Mucosa of descending colon (tissue), 3 donors: ENCODE measurements around the gene IFIT2. TPM values are rescaled to one million over a fixed set of nuclear protein-coding genes. Genes with fewer than 3 reads are reported as not detected.
"Not testable (repeated sequence)": the region's sequence is repeated elsewhere in the genome, so short reads cannot be mapped to it uniquely, and the experiment has no call there.

Experiments used
- ATAC-seq: fragments of 200-7000 bp; cut with Tn5 transposase; one replicate; pipeline ENCODE4 v1.9.1; 2020; ENCODE audit warnings: mild to moderate bottlenecking, moderate library complexity
- DNase-seq, 3 donors: peaks; one replicate each; pipeline ENCODE4 v3.0.0-alpha.2; 2020
- H3K36me3 ChIP-seq: fragments of 200-600 bp; one replicate; pipeline ENCODE4 v1.8.0; 2021; ENCODE audit warnings: low read depth, mild to moderate bottlenecking
- H3K4me1 ChIP-seq: fragments of 200-600 bp; one replicate; pipeline ENCODE4 v1.8.0; 2021; ENCODE audit warnings: low read depth, mild to moderate bottlenecking
- H3K4me3 ChIP-seq: fragments of 200-600 bp; one replicate; pipeline ENCODE4 v1.8.0; 2021; ENCODE audit warnings: mild to moderate bottlenecking
- H3K9me3 ChIP-seq: fragments of 200-600 bp; one replicate; pipeline ENCODE4 v1.8.0; 2021; ENCODE audit warnings: mild to moderate bottlenecking
- intact Hi-C, 2 donors: fragments of 100-400 bp; cut with DNase I in 1 of 2; cut with micrococcal nuclease in 1 of 2; formaldehyde crosslinking; loops; one replicate each; pipeline versions ENCODE4 v1.11.0 to v1.11.1; 2022; cut with DNase I, micrococcal nuclease
- long read RNA-seq, 2 donors: library from polyadenylated mRNA; unstranded; transcript quantifications; one replicate each; pipeline ENCODE4 v2.0.0, GENCODE V29; 2019 to 2021
- total RNA-seq, 3 donors: library from RNA; stranded (reverse); fragmentation: NEBNext Ultra II Directional in 2 of 3; extraction: Animal tissue kit (Norgen Biotek cat#: 25700) in 2 of 3; gene quantifications; one replicate each; pipeline versions ENCODE4 v1.2.1 to v1.2.4, GENCODE V29; 2021 to 2023
- TF ChIP-seq, protein P1 (sequence below): fragments of 200-600 bp; IDR thresholded peaks from one replicate; pipeline ENCODE4 v1.8.0; 2022; ENCODE audit warnings: antibody characterized with exemption, mild to moderate bottlenecking
- donor health status: DM: no; HTN: no; CAD: no; lungs with moderate emphysema.
- donor health status: DM: no; HTN: no; CAD: no.
- donor health status: DM: no; HTN: yes; CAD: no.

The IFIT2 gene, protein sequence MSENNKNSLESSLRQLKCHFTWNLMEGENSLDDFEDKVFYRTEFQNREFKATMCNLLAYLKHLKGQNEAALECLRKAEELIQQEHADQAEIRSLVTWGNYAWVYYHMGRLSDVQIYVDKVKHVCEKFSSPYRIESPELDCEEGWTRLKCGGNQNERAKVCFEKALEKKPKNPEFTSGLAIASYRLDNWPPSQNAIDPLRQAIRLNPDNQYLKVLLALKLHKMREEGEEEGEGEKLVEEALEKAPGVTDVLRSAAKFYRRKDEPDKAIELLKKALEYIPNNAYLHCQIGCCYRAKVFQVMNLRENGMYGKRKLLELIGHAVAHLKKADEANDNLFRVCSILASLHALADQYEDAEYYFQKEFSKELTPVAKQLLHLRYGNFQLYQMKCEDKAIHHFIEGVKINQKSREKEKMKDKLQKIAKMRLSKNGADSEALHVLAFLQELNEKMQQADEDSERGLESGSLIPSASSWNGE
- total RNA-seq: 1 to 10 TPM; 6.9 to 7.6 (median 7.5) TPM
- long read RNA-seq, donor 1, transcript IFIT2-201 (2 exons, 3,489 nt): major isoform, 15 of 15 reads
- long read RNA-seq, donor 1, partial matches to known transcripts: 0 of 15 reads
- long read RNA-seq, donor 1, other reads (novel, unspliced or antisense): 0 of 15 reads
- long read RNA-seq, donor 2, transcript IFIT2-201 (2 exons, 3,489 nt): major isoform, 23 of 23 reads
- long read RNA-seq, donor 2, partial matches to known transcripts: 0 of 23 reads
- long read RNA-seq, donor 2, other reads (novel, unspliced or antisense): 0 of 23 reads

DNA sequence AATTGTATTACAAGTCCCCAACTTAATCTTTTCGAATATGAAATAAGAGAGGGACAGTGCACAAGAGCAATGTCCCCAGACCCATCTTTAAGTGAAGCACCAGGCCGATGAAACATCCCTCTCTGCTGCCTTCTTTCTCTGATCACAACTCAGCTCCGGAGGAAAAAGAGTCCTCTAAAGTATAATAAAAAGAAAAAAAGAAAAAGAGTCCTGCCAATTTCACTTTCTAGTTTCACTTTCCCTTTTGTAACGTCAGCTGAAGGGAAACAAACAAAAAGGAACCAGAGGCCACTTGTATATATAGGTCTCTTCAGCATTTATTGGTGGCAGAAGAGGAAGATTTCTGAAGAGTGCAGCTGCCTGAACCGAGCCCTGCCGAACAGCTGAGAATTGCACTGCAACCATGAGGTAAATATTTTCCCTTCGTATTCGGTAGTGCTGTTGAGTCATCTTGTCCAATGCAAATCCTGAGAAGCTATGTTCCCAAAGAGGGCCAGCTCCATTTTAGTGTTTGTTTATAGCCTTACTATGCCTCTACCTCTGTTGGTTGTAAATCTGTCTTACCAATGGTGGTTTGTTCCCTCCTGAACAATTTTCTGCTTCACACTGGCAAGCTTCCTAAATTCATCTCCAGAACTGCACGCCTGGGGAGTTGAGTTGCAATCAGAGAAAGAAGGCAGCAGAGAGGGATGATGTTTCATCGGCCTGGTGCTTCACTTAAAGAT, at the start of gene IFIT2:
Gene IFIT2 (plus strand): TSS at position 326 of the 725 bp plus-strand sequence. CDS start 78 bp downstream, at position 404.
- DNase-seq (peak; percentile 40 to 59 (median 47)), ATAC-seq (peak; percentile 89)
- TF ChIP-seq, protein P1, sequence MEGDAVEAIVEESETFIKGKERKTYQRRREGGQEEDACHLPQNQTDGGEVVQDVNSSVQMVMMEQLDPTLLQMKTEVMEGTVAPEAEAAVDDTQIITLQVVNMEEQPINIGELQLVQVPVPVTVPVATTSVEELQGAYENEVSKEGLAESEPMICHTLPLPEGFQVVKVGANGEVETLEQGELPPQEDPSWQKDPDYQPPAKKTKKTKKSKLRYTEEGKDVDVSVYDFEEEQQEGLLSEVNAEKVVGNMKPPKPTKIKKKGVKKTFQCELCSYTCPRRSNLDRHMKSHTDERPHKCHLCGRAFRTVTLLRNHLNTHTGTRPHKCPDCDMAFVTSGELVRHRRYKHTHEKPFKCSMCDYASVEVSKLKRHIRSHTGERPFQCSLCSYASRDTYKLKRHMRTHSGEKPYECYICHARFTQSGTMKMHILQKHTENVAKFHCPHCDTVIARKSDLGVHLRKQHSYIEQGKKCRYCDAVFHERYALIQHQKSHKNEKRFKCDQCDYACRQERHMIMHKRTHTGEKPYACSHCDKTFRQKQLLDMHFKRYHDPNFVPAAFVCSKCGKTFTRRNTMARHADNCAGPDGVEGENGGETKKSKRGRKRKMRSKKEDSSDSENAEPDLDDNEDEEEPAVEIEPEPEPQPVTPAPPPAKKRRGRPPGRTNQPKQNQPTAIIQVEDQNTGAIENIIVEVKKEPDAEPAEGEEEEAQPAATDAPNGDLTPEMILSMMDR: no peak
- intact Hi-C loops: no loop called here
- H3K36me3 ChIP-seq: no peaks in the 10 kb centered on the region
- peaks cover 20% of the 10 kb centered on the region for H3K4me1 ChIP-seq
- H3K9me3 ChIP-seq: no peaks in the 10 kb centered on the region
- peak within 1 kb of the TSS; percentile 4 for H3K4me3 ChIP-seq

DNA sequence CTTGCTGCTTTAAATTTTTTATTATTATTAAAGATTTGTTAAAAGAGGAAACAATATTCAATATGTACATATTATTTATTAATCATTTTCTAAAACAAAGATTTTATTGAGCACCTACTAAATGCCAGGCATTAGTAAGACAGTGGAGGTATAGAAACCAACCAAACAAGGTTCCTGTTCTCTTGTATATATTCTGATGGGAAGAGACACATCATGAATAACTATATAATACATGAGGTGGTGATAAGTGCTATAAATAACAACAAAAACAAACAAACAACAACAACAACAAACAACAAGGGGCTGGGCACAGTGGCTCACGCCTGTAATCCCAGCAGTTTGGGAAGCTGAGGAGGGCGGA, 49.6 kb upstream of the IFIT2 start:
- TF ChIP-seq, protein P1: no peak
- H3K36me3 ChIP-seq: no peaks in the 10 kb centered on the region
- no peak for ATAC-seq
- intact Hi-C loops: loop anchor here (10.0 kb wide), 2 partner anchors 163 to 313 kb away; partner anchors contain the start of gene IFIT5 (in 1 of the 2)
- peaks cover 7% of the 10 kb centered on the region for H3K9me3 ChIP-seq
- no peak for DNase-seq
- no peaks in the 10 kb centered on the region for H3K4me1 ChIP-seq
- H3K4me3 ChIP-seq: no peak overlapping the region

GRCh38 chr10:89255091-89255579, 46.7 kb upstream of the IFIT2 start:
- not testable (repeated sequence) for H3K36me3 ChIP-seq, DNase-seq, ATAC-seq, H3K4me1 ChIP-seq, H3K9me3 ChIP-seq, H3K4me3 ChIP-seq
- intact Hi-C loops: loop anchor here (10.0 kb wide), 2 partner anchors 160 to 310 kb away; partner anchors contain the start of gene IFIT5 (in 1 of the 2)

DNA sequence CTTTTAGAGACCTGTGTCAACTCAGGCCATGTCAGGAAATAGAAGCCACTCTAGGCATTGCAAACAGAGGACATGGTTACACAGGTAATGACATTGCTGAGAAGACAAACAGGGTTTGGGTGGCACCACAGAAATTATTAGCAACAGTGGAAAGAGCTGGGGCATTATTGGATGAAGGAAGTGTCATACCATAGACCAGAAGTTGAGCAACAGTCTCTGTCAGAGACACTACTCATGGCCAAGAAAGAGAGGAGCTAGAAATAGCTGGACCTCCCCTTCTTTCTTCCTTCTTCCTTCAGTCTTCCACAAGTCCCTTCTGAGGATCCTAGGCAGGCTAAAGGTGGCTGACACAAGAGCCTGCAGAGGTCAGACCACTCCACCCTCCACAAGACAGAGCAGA, 46.1 kb upstream of the IFIT2 start:
- H3K9me3 ChIP-seq: peaks cover 7% of the 10 kb centered on the region
- no peaks in the 10 kb centered on the region for H3K4me1 ChIP-seq
- ATAC-seq (no peak), DNase-seq (no peak)
- no peaks in the 10 kb centered on the region for H3K36me3 ChIP-seq
- no peak overlapping the region for H3K4me3 ChIP-seq
- intact Hi-C loops: loop anchor here (10.0 kb wide), 2 partner anchors 159 to 309 kb away; partner anchors contain the start of gene IFIT5 (in 1 of the 2)
- TF ChIP-seq, protein P1: no peak

DNA sequence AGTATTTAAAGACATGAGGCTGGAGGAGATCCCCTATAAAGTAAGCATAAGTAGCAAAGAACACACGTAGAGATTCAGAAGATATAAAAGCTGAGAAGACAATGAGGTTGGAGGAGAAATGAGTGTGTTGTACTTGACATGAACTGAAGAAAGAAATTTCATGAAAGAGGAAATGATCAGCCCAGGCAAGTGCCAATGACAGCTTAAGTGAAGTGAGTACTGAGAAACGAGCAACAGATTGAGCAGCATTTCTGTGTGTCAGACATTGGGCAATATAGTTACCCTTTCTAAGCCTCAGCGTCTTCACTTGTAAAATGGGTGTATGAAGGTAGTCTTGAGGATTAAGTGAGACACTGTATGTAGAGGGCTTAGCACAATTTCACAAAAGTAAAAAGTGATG, 45.5 kb upstream of the IFIT2 start:
- no peaks in the 10 kb centered on the region for H3K4me1 ChIP-seq
- H3K4me3 ChIP-seq: no peak overlapping the region
- H3K36me3 ChIP-seq: no peaks in the 10 kb centered on the region
- TF ChIP-seq, protein P1: no peak
- ATAC-seq (no peak), DNase-seq (no peak)
- intact Hi-C loops: loop anchor here (10.0 kb wide), 2 partner anchors 158 to 308 kb away; partner anchors contain the start of gene IFIT5 (in 1 of the 2)
- H3K9me3 ChIP-seq: peaks cover 7% of the 10 kb centered on the region
